ENCODE measurements around the gene CEMIP.

CEMIP gene

DNA sequence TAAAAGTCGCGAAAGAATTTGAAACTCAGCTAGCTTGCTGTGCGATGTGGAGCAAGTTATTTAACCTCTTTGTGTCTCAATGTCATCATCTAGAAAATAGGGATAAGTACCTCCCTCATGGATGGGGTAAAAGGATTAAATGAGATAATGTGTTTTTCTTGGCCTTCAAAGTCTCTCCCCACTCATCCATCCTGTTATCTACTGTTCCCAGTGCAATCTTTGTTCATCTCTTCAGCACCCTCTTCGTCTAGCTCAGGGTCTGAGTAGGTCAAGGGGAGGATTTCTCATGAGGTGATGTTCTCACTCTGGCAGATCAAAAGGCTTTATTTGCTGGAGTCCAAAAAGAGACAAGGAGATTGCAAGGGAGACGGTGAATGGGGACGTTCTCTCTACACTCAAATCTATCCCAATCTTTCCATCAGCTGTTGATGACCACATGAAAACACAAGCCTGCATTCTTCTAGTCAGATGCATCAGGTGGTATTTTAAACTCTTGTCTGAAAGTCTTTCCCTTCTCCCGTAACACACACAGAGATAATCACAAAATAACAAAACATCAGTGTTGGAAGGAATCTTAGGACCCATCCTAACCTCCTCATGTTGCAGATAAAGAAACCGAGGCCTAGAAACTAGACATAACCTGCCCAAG lies 209.1 kb downstream of the CEMIP start:
- TF ChIP-seq, protein P1, sequence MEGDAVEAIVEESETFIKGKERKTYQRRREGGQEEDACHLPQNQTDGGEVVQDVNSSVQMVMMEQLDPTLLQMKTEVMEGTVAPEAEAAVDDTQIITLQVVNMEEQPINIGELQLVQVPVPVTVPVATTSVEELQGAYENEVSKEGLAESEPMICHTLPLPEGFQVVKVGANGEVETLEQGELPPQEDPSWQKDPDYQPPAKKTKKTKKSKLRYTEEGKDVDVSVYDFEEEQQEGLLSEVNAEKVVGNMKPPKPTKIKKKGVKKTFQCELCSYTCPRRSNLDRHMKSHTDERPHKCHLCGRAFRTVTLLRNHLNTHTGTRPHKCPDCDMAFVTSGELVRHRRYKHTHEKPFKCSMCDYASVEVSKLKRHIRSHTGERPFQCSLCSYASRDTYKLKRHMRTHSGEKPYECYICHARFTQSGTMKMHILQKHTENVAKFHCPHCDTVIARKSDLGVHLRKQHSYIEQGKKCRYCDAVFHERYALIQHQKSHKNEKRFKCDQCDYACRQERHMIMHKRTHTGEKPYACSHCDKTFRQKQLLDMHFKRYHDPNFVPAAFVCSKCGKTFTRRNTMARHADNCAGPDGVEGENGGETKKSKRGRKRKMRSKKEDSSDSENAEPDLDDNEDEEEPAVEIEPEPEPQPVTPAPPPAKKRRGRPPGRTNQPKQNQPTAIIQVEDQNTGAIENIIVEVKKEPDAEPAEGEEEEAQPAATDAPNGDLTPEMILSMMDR (conservative IDR thresholded peaks at IDR 0.05; ENCODE audit: low read depth, low read length), result no peak
- no peak for DNase-seq (ENCODE audit: low read depth)
- H3K4me3 ChIP-seq (ENCODE audit: low read depth, low read length), result peak overlapping the region; percentile 97

DNA sequence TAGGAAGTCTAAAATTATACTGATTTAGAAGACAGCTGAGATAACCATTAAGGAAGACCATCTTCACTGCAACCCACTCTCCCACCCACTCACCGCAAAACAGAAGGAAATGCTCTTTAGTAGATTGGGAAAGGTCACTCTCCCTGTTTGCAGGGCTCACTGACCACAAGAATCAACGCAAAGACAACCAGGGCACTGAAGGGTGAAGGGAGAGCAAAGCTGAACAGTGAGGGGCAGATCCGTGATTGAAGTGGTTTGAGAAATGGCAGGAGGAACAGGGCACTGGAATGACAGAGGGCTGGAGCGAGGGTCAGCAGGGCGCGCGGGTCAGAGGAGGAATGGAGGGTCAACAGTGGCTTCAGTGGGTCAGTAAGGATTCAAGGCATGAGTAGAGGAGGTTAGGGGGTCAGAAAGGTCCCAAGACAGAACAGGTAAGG lies 209.9 kb downstream of the CEMIP start:
- DNase-seq (ENCODE audit: low read depth), result no peak
- TF ChIP-seq, protein P1 (conservative IDR thresholded peaks at IDR 0.05; ENCODE audit: low read depth, low read length), result no peak
- H3K4me3 ChIP-seq (ENCODE audit: low read depth, low read length), result peak overlapping the region; percentile 97

DNA sequence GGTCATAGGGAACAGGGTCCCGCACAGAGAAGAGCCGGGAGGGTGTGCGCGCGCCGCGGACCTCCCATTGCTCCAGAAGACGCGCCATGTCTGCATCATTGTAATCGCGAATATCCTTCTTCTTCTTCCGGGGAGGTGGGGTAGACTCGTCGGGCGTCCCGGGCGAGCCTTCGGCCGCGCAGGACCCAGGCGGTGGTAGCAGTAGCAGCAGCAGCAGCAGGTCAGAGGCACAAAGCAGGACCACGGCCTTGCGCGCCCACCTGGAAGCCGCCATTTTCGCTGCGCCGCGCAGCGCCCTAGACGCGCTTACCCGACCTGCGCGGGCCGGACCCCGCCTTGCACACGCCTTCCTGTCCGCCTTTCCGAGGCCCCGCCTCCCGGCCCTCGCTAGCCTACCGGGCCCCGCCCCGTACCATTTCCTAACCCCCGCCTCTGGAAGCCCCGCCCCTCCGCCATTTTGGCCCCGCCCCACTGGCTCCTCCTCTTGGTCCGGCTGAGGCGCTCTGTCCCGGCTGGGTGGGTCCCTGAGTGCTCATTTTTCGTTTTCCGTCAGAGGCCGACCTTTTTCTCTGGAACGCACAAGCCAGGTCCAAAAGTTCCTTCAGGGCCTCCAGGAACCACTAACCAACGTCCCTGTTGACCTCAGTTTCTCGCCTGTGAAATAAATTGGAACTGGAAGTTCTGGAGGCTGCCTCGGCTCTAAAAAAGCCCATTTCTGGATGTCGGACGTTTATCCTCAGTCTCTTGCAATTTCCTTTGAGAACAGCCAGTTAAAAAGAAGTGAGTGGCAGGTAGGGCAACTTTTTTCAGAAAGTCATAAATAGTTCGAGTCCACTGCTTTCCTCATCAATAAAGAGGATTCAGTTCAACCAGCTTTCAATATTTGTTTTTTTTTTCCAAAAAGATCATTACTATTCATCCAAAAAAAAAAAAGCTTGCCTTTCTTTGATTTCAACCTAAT lies 210.6 kb downstream of the CEMIP start, which contains the start of gene MESD:
MESD (minus strand) TSS at position 302 of the 961 bp plus-strand sequence; CDS start at position 274, 28 bp downstream.
- DNase-seq (ENCODE audit: low read depth), result peak; percentile 97
- H3K4me3 ChIP-seq (ENCODE audit: low read depth, low read length), result peak within 1 kb of the TSS; percentile 97
- TF ChIP-seq, protein P1 (conservative IDR thresholded peaks at IDR 0.05; ENCODE audit: low read depth, low read length), result no peak

DNA sequence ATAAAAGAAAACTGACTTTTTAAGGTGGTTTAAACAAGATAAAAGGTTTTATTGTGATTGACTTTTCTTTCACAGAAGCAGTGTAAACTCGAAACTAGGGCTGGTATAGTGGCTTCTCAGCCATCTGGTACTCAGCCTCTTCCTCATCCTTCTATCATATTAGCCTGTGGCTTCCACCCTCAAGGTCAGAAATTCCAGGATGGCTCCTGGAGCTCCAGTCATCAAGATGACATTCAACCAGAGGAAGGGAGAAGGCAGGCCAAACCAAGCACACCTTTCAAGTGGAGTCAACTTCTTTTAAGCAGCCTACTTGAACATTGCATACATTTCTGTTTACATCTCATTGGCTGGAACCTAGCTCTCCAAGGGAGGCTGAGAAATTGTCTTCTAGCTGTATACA lies 211.8 kb downstream of the CEMIP start:
- H3K4me3 ChIP-seq (ENCODE audit: low read depth, low read length), result no peak overlapping the region
- TF ChIP-seq, protein P1 (conservative IDR thresholded peaks at IDR 0.05; ENCODE audit: low read depth, low read length), result no peak
- DNase-seq (ENCODE audit: low read depth), result no peak

DNA sequence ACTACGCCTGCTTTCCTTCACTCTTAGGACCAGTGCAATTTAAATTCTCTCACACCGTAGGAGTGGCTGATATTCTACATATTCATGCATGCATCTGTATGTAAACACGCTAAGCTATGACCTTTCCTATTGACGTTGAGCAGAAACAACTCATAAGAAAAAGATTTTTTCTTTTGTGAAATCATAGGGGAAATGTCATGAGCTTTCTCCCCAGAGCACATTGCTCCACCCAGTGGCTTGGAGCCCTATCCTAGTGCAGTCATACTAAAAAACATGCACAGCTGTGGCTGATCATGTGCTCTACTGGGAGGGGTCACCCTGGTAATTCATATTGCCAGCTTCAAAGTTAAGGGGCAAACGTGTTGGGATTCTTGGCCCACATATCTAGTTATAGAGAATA lies 212.3 kb downstream of the CEMIP start:
- peak; percentile 72 for DNase-seq (ENCODE audit: low read depth)
- TF ChIP-seq, protein P1 (conservative IDR thresholded peaks at IDR 0.05; ENCODE audit: low read depth, low read length), result peak; percentile 30

DNA sequence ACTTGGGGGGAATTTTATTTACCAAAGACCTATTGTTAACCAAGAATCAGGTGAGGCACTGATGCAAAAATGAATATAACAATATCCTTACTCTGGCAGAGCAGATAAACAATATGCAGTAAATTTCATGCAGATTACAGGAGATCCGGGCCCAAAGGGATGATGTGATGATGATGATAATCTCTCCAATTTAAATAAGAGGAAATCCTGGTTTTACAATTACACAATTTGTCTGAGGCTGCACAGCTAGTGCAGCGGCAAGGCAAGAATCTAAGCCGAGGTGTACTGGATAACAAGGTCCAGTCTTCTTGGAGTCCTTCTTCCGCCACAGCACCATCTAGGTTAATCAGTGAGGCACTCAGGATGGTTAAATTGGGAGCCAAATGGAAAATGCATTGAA lies 212.8 kb downstream of the CEMIP start:
- DNase-seq (ENCODE audit: low read depth), result no peak
- TF ChIP-seq, protein P1 (conservative IDR thresholded peaks at IDR 0.05; ENCODE audit: low read depth, low read length), result no peak
- H3K4me3 ChIP-seq (ENCODE audit: low read depth, low read length), result no peak overlapping the region

More for the DNA sequence above, 212.3 kb downstream of the CEMIP start:
- H3K4me3 ChIP-seq (ENCODE audit: low read depth, low read length), result no peak overlapping the region
